GM21367 (cell line): Measurements from ENCODE around the gene FGF7.
"Not testable (repeated sequence)": the region's sequence is repeated elsewhere in the genome, so short reads cannot be mapped to it uniquely, and the experiment has no call there.

Experiments
- ATAC-seq: cut with Tn5 transposase; IDR thresholded peaks from one replicate; pipeline ENCODE4 v1.9.1; 2021; ENCODE audit not compliant: unreplicated experiment

Gene FGF7

DNA sequence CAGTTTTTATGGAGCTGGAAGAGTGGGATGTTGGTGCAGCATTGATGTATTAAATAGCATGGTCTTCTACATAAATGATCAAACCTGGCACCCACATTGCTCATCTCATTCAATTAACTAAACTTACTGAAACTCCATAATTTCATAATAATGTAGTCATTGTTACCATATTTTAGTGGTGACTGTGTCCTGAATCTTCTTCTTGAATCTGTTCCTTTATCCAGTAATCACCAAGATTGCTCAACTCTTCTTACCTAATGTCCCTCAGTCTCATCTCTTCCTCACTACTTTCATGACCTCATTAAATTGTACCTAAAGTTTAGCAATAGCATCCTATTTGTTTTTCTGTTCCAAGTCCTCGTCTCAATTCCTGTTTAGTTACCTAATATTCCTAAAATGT is 69.8 kb downstream of the FGF7 start:
- ATAC-seq, result no peak

DNA sequence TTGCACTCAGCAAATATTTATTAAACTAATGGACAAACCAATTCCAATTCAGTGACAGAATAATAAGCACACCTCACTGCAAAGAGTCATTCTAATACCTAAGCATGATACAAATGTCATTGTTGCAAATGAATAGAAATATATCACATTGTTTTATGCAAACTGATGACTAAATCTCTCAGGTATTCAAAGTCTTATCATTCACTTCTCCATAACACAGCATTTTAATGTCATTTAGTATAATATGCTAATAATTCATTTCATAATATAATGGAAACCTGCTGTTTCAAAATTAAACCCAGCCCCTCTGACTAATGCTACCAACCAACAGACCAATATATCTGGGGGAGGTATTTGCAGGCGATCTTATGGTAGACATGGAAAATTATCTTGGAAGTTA is 71.8 kb downstream of the FGF7 start:
- no peak for ATAC-seq

DNA sequence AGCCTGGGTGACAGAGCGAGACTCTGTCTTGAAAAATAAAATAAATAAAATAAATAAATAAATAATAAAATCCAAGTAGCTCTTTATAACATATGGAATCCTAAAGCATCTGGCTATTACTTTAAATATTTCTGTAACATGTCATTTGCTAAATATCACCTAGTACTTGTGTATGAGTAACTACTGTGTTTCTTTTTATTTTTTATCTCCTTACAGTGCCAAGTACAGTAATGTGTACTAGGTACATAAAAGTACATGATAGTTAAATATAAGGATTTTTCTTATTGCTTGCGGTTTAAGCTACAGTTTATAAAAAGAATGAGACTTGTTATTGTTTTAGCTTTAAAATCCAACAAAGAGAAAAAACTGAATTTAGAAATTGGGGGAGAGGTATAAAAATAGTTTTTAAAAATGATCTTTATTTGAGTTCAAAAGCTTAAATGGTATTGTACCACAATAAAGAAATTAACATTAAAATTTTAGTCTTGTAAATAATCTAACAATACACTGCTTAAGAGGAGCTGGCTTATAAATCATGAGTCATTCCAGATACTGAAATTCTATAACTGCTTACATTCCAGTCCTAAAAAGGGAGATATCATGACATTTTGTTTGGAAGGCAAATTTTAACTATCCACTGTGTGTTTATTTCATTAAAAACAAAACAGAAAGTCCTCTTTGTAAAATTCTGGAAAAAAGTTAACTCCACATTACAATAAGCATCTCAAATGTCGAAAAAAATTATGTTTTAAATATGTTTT is 73.1 kb downstream of the FGF7 start:
- no peak for ATAC-seq

DNA sequence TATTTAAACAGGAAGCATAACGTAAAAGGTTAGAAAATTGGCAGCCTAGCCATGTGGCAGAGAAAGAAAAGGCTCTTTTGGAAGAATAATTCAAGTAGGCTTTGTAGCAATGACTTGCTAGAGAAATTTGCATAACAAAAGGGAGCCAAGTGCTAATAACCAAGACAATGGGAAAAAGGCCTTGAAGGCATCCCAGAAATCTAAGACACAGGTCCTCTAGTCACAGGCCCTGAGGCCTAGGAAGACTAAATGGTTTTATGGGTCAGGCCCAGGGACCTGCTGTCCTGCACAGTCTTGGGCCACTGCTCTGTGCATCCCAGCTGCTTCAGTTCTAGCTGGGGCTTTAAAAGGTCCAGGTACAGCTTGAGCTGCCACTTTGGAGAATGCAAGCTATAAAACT is 78.5 kb downstream of the FGF7 start:
- no peak for ATAC-seq

DNA sequence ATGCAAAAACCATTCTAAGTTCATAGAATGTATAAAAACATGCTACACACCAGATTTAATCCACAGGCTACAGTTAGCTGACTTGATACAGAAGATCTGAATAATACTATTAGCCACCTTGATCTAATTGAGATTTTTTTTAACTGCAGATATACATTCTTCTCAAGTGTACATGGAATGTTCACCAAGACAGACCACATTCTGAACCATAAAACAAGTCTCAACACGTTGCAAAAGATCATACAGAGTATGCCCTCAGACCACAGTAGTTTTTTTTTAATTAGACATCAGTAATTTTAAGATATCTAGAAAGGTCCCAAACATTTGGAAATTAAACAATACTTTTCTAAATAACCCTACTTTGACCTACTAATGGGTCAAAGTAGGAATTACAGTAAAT is 83.3 kb downstream of the FGF7 start:
- ATAC-seq, result no peak

DNA sequence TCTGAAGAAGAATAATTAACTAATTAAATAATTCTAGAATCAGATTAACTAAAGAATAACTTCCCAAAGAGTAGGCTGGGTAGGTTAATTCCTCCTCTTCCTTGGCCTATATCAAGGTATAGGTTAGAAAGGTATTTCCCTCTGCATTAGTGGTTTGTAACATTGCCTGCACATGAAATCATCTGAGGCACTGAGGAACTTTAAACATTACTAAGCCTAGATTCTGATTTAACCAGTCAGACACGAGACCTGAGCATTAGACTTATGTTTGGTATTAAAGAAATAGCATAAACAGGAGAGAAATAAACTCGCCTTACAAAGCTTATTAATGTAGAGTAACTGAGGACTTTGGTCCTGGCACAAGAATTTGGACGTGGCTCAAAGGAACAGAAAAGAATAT is 84.2 kb downstream of the FGF7 start:
- ATAC-seq, result no peak

DNA sequence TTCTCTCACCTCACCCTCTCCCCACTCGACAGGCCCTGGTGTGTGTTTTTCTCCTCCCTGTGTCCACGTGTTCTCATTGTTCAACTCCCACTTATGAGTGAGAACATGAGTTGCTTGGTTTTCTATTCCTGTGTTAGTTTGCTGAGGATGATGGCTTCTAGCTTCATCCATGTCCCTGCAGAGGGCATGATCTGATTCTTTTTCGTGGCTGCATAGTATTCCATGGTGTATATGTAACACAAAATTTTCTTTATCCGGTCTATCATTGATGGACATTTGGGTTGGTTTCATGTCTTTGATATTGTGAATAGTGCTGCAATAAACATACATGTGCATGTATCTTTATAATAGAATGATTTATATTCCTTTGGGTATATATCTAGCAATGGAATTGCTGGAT is 89.7 kb downstream of the FGF7 start:
- ATAC-seq, result not testable (repeated sequence)

DNA sequence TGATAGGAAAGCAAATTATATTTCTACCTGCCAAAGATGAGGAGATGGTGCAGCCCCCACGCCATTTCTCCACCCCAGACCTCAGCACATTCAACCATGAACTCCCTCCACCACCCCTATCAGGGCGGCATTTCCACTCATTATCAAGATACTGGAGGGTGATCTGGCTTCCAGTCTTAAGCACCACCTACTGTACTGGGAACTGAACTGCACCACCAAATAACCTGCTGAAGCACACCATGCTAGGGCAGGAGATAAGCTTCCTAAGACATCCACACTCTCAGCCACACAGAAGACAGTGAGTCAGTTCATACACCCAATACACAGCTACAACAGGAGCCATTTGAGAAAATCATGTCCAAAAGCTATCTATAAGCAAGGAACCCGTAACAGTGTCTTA is 98.8 kb downstream of the FGF7 start:
- no peak for ATAC-seq

DNA sequence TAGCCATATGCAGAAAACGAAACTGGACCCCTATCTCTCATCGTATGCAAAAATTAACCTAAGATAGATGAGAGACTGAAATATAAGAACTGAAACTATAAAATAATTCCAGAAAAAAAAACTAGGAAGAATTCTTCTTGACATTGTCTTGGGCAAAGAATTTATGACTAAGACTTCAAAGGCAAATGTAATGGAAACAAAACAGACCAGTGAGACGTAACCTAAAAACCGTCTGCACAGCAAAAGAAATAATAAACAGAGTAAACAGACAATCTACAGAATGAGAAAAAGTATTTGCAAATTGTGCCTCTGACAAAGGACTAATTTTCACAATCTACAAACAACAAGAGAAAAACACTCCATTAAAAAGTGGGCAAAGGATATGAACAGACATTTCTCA is 105.2 kb downstream of the FGF7 start:
- no peak for ATAC-seq

DNA sequence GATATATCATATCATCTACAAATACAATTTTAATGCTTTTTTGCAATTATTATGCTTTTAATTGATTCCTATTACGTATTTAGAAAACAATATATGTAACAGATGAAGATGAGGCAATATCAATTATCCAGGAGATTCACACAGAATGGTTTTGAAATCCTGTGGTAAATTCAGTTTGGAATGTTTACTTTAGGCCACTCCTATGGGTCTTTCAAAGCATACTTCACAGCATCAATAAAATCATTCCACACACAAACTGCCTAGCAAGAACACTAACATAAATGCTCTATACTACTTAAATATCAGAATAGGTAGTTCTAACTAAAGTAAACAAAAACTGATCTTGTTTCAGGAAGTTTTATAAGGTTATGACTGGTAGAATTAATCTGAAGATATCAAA is 107.0 kb downstream of the FGF7 start:
- no peak for ATAC-seq
